NCI-H146 (cell line): Measurements from ENCODE around the gene TANGO6.
A peak's percentile ranks its signal among the peaks of the same experiment; 100 is the strongest.
"Not testable (repeated sequence)": the region's sequence is repeated elsewhere in the genome, so short reads cannot be mapped to it uniquely, and the experiment has no call there.

Source experiments
- DNase-seq: peaks from one replicate; lab custom pipeline; 2025; lab: John Stamatoyannopoulos, UW

Gene TANGO6

DNA sequence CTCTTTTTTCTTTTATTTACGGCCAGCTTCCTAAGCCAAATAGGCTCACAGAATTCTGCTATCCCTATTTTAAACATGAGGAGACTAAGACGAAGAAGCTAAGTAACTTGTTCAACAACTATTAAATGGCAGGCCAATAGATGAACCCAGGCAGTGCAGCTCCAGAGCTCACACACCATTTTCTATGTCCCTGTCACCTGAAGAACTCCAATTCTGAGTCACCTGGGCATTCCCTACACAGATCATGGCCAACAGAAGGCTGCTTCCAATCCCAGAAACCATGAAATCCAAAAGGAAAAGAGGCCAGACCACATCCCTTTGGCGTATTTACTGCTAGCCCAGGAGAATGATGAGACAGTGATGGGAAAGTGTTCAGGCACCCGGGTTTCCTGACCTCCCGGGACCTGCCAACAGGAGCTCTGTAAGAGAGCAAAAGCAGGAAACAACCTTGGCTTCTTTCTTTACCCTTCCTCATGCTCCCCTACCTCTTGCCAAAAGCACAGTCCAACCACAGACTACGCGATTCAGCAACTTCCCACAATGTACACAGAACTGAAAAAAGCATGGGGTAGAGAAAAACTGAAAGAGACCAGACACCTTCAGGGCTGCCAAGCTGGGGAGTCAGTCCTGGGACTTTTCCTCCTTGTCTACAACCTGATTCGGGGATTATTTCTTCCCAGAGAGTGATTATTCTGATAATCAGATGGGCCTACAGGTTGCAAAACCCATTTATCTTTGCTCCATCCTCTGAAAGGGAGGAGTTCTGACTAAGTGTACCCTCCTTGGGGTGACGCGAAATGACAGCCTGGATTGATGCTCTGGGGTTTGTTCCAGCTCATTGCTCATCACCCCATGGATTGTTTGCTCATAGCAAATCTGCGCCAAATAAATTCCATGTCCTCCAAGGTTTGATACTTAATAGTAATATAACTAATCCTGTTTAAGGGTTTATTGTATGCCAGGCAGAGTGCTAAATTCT, 214.4 kb downstream of the TANGO6 start:
- DNase-seq = peak; percentile 29

DNA sequence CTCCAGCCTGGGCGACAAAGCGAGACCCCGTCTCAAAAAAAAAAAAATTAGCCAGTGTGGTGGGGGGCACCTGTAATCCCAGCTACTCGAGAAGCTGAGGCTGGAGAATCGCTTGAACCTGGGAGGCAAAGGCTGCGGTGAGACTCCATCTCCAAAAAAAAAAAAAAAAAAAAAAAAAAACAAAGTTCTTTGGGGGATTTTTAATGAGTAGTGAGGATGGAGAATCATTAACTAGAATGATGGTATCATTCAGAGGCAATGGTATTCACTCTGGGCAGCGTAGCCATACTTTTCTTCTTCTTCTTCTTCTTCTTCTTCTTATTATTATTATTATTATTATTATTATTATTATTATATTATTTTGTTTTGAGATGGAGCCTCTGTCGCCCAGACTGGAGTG, 220.2 kb downstream of the TANGO6 start:
- DNase-seq = not testable (repeated sequence)

DNA sequence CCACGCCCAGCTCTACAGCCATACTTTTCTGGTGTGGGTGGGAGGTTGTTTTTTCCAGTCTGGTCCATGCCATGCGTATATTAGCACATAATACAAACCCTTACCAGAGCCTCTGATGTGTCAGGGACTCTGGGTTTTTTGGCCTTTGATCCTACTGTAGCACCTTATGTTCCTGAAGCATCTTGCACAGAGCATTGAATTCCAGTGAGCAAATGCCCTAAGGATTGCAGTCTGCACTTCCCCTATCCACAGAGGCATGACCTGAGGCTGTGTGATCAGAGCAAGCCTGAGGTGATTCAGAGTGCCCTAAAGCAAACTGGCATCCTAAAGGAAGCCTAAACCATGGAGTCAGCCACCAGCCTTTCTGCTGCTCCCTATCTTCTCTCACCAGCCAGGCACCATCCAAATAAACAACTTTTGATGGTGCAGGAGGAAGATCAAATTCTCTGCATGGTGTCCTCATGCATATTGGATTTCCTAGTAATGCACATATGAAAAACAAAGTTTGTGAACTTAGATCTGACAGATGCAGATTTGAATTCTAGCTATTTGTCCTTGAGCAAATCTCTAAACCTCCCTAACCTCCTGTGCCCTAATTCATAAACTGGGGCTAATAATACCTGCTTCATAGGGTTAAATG, 220.9 kb downstream of the TANGO6 start:
- no peak for DNase-seq

DNA sequence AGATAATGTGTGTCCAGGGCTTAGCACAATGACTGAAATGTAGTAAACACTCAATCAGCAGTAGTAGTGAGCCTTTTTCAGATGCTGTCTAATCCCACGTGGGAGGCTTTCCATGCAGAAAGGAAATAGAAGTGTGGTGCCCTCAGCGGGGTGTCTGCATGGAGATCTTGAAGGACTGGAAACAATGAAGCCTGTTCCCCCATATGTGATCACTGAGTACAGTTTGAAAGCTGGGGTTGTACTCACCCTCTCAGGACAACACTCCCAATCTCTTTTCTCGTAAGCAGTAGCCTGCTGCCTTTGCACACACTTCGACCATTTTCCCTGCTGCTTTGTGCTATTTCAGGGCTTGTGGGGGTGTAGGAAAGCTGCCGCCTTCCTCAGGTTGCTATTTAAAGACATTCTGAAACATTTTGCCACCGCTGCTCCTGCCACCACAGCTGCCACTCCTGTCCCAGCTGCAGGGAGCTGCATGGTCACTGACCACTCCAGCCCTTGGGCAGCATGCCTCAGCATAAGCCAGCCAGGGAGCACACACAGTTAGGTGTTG, 221.5 kb downstream of the TANGO6 start:
- no peak for DNase-seq

DNA sequence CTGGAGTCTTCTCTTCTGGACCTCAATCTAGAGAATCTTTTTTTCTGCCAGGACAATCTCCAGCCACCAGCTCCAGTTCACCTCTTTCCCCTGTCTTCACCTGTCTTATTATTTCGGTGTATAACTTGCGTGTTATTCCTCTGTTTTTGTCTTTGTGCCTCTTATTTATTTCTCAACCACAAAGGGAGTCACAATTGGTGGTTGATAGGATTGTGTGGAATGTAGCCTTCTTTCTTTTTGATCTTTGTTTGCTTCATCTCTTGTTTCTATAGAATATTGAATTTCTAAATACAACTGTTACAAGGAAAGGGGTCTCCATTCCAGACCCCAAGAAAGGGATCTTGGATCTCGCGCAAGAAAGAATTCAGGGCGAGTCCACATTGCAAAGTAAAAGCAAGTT, 226.2 kb downstream of the TANGO6 start:
- no peak for DNase-seq

DNA sequence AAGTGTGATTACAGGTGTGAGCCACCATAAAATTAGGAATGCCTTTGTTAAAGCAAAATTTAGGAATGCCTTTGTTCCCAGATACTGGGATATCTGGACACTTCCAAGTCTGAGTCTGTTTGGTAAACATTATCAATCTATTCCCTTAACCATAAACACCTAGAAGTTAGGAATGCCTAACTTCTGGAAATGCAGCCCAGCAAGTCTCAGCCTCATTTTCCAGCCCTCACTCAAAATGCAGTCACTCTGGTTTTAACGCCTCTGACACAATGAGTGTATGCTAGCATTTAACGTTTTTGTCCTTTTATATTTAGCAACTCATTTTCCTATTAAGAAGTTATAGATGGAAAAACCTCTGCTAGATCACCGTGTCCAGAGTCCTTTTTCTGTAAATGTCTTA, 227.7 kb downstream of the TANGO6 start:
- no peak for DNase-seq

DNA sequence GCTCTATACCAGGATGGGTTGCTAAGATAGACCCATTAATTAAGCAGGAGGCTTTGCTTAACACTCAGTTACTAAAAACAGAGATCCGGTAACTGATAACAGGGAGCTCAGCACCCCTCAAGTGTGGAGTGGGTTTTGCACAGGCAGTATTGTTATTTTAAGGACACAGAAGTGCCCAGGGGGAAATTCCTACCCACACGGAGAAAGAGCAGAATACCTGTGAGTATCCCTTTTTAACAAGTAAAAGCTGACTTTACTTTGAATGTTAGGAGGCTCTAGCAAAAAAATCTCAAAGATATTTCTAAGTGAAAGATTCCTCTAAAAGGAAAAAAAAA, 229.3 kb downstream of the TANGO6 start:
- DNase-seq = no peak

DNA sequence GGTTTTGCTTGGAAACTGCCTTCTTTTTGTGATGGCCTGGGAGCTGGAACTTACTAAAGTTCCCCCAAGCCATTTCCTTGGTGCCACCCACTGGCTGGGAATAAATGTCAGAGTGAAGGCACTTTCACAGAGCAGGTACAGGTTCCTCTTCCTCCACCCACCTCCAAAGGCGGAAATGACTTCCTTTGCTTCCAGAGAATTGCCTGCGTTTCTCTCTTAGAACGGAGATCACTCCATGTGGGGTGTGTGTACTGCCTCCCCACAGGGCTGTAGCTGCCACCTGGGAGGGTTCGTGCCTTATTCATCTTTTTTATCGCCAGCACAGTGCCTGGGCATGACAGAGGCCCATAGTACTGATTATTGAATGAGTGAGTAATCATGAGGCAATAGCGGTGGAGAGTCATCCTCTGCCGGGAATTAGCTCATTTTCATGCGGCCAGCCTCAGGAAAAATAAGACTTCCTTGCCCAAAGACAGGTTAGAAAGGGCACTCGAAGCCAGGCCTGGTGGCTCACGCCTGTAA, 229.9 kb downstream of the TANGO6 start:
- DNase-seq = no peak

DNA sequence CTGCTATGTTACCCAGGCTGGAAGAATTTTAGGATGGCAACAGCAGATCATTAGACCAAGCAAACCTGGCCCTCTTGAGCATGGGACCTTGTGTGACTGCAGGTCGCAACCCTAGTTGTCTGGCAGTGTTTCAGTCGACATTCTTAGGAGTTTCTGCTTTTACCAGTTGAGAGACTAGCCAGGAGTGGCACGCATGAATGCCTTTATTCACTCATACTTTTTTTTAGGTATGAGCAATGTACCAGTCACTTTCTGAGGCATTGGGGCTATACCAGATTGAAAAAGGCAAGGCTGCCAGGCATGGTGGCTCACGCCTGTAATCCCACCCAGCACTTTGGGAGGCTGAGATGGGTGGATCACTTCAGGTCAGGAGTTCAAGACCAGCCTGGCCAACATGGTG, 233.9 kb downstream of the TANGO6 start:
- DNase-seq = no peak

DNA sequence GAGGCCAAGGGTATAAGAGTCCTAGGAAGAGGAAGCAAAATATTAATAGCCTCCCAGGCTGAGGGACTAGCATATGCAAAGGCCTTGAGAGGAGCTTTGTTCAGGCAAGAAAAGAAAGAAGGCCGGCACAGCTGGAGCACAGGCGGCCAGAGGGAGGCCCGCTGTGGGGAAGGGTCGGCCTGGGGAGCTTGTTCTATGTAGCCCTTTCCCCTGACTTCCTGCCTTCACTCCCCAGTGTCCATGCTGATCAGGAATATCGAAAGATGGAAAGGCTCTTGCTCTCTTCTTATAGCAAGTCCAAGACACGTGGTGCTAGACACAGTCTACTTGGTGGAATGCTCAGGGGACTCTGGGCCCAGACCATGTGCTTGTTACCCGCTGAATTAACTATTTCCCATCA, 234.7 kb downstream of the TANGO6 start:
- no peak for DNase-seq

DNA sequence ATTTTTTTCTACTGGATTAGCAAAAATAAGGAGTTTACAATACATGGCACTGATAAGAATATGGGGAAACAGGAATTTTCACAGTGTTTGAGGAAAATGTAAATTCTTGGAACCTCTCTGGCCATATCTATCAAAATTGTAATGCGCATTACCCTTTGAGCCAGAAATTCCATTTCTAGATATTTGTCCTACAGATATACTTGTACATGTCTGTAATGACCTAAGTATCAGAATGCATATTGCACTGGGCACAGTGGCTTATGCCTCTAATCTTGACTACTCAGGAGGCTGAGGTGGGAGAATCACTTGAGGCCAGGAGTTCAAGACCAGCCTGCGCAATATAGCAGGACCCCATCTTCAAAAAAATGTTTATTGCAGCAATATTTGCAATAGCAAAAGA, 236.4 kb downstream of the TANGO6 start:
- no peak for DNase-seq

DNA sequence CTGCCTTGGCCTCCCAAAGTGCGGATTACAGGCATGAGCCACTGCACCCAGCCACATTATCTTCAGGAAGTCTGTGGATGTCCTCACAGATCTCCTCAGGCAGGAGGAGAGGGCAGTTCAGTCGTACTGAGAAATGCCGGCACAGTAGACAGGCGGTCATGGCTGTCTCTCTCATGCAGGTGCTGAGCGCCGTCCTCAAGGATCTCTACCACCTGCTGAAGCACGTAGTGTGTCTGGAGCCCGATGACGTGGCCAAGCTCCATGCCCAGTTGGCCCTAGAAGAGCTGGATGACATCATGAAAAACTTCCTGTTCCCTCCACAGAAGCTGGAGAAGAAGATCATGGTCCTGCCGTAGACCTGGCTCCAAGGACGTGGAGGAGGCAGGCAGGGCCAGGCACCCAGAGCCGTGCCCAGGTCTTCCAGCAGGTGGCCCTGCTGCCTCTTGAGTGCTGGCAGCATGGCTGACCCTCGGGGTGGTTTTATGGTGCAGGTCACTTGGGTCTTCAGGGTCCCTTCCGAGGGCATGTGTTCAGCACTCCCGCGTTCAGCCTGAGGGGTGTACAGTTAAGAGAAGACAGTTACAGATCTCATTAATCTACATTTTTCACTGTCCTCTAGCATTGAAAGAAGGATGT, 240.1 kb downstream of the TANGO6 start:
- DNase-seq = no peak

DNA sequence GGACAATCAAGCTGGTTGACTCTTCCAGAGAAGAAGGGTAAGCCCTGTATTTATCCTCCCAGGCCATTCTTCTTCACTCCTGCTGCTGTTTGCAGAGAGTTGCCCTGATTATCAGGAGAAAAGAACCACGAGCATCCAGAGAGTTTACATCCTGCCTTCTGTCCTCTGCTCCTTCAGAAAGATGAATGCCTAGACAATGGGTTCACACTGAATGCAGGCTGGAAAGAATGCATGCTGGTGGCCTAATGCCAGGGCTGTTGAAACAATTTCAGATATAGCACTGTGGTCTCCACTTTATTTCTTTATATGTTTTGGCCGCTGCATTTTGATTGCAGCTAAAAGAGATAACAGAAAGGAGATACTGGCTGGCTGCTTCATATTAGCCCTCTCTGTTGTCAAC, 241.0 kb downstream of the TANGO6 start:
- no peak for DNase-seq

DNA sequence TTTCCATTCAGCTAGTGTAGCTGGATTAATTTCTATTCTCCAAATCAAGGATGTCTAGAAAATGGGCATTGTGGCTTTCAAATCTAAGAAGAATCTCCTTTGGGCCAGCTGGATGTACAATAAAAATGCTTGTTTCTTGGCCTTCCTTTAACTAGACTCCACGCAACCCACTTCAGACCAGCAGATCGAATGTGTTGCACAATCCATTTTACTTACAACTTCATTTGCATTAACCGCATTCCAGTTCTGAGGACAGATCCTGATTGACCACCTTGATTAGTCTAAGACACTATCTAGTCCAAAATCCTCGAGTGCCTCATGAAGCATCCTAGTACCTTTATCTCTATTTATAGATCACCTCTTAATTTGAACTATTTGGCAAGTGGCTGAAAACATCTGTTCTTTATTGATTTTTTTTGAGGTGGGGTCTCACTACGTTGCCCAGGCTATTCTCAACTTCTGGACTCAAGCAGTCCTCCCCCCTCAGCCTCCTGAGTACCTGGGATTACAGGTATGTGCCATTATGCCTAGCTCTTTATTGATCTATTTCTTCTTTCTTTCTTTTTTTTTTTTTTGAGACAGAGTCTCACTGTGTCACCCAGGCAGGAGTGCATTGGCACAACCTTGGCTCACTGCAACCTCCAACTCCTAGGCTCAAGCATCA, 241.8 kb downstream of the TANGO6 start:
- DNase-seq = no peak

DNA sequence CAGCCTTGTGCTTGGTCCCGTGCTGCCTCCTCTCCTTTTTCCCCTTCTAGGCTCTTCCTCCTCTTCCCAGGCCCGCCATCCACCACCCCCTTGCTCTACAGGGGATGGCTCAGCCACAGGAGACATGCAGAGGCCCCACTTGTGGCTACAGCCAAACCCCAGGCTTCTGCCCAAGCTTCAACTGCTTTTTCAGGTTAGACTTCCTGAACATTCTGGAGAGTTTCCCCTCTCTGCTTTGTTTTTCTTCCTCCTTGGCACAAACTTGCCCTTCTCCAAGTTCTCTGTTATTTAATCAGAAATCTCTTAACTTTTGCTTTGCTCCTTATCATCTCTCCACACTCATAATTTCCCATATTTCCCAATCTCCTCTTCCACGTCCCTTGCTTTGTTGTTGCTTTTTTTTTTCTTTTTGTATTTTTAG, 243.8 kb downstream of the TANGO6 start:
- no peak for DNase-seq

DNA sequence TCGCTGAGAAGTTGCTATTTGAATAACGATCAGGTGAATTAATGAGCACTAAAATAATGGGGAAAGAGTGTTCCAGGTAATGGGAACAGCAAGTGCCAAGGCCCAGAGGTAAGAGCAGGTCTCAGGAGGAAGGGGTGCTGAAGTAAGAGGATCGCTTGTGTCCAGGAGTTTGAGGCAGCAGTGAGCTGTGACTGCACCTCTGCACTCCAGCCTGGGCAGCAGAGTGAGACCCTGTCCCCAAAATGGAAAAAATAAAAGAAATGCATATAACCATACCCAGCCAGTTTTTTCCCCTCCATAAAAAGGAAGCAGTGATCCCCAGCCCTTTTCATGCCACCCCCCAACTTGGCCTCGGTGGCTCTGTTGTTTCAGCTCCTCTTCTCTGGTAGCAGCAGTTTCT, 245.4 kb downstream of the TANGO6 start:
- DNase-seq = no peak

DNA sequence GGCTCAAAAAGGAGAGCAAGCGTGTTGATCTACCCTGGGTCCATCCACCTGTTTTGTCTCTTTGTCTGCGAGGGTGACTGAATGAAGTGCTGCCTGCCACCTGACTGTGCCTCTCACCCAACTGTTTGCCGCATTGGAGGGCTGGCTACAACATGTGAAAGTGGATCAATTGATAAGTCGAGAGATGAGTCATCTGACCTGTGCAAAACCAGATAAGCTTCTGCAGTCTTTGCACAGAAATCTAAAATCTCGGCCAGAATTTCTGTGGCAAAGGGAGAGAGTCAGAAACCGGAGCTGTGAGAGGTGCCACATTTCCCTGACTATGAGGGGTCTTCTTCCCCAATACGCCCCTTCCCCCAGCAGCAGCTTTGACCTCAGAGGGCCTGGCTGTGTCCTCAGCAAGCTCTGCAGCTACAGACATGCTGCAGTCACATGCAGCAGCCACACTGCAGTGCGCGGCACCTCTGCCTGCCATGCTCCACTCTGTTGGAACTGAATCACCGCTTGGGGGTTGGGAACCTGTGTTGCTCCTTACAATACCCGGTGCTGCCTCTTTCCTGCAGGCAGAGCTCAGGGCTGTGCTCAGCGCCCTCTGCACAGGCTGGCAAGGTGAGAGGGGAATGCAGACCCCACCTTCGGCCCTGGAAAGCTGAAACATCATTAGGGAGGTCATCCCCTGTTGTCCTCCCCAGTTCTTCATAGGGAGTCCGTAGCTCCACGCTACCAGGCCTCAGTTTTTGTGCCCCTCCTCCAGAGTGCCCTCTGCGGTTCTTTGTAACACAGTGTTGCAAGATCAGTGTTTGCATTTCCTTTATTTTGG, 246.0 kb downstream of the TANGO6 start:
- DNase-seq = no peak

DNA sequence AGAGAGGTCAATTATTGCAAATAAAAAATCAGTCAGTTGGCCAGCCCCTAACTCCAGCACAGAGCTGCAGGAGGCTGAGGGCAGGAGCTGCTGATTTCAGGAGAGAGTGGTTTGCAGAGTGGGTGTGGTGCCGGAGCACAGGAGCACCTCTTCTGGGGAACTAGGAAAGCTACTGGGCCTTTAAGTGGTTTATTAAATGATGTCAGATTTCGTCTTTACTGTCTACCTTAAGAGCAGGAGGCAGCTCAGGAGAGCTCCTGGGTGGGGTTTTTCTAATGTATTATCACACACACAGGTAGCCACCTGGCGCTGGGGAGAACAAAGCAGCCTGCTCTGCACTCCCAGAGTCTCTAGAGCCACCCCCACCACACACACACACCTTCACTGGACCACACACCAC, 250.6 kb downstream of the TANGO6 start:
- peak; percentile 65 for DNase-seq

DNA sequence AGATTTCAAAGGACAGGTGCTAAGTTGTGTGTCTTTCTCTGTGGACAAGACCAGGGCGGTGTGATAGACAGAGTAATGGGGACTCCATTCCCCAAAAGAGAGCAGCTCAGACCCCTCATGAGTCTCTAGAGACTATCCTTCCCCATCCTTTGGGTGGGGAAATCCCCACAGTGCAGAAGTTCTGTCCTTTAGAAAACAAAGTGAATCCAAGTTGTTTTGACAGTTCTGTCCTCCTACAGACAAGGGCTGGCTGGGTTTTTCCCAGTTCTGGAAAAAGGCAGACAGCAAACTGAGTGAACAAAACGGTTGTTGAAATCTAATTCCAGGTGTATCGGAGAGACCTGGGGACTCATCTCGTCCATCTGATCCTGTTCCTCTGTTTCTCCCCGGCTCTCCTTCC, 251.2 kb downstream of the TANGO6 start:
- DNase-seq = no peak

DNA sequence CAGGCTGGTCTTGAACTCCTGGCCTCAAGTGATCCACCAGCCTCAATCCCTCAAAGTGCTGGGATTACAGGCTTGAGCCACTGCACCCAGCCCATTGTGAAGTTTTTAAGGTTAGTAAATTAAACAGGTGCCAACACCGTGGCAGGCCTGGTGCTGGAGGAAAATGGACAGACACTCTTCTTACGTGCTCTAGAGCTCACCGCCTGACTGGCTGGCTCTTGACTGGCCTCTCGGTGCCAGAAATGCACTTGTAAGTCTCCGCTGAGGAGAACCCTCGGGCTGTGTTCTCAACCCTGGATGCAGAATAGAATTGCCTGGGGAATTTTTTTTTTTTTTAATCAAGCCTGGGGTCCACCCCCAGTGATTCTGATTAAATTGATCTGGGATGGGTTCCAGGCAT, 251.9 kb downstream of the TANGO6 start:
- no peak for DNase-seq

DNA sequence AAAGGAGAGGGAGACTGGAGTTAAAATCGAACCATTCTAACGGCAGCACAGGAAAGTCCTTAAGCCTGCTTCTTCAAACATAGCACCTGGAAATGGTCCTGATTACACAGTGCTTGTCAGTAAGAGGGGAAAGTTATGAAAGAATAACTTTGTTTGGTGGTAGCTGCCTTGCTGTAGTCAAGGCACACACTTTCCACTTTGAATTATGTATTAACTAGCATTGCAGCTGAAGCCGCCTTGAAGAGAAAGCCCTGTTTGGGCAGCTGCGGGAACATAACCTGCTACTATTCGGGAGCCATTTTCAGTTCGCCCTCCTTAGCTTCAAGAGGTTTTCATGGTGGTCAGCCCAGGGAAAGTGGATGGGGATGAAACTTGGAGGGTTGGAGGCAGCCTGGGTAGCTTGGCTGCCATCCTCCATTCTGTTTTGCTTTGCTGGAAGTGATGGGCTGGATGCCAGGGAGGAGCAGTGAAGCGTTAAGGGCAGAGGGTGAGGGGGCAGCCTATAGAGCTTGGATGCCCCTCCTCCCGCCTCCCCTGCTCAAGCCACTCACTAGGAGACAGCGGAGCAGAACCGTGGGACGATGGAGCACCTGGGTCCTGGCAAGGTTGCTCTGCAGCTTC, 256.9 kb downstream of the TANGO6 start:
- peak; percentile 38 for DNase-seq
